ENCODE data around the gene TMEM175.

- no peak for TF ChIP-seq EZH2 (IDR thresholded peaks at IDR 0.05; ENCODE audit: insufficient read depth, poor library complexity, severe bottlenecking)
- no peak for TF ChIP-seq EZH2phosphoT487 (IDR thresholded peaks at IDR 0.05; ENCODE audit: insufficient read depth, low read depth)
These were observed 17.4 kb downstream of the TMEM175 start for GRCh38 chr4:949656-950055.

Measured in GM23248 (cell line).